HepG2 (cell line): ENCODE data around the gene RAC3. TPM values are rescaled to one million over a fixed set of nuclear protein-coding genes. Genes with fewer than 3 reads are reported as not detected.

Experiments used
- CENPX ChIP-seq: sonication (generic); formaldehyde crosslinking; IDR thresholded peaks from 2 replicates; pipeline ENCODE4 v1.9.0; 2021; ENCODE audit warnings: mild to moderate bottlenecking, missing genetic modification reagents, moderate library complexity
- FOXA3 ChIP-seq: IDR thresholded peaks from 2 replicates; pipeline ENCODE4 v1.6.1; 2016; ENCODE audit warnings: missing genetic modification reagents, missing compliant biosample characterization
- HNF1A ChIP-seq, 2 experiments: sonication (generic) in 1 of 2; formaldehyde crosslinking in 1 of 2; IDR thresholded peaks; 2 replicates each; pipeline versions ENCODE4 v1.4.0 to v1.6.1; 2016 to 2020; ENCODE audit warnings: borderline replicate concordance in 1 of 2, low read depth in 1 of 2, mild to moderate bottlenecking in 1 of 2, missing genetic modification reagents in 1 of 2
- JDP2 ChIP-seq: sonication (generic); formaldehyde crosslinking; IDR thresholded peaks from 2 replicates; pipeline ENCODE4 v1.8.1; 2022; ENCODE audit warnings: missing genetic modification reagents, borderline replicate concordance
- KDM1A ChIP-seq: IDR thresholded peaks from 2 replicates; pipeline ENCODE4 v1.6.1; 2016; ENCODE audit warnings: missing compliant biosample characterization
- KLF12 ChIP-seq: sonication (generic); formaldehyde crosslinking; IDR thresholded peaks from 2 replicates; pipeline ENCODE4 v1.4.0; 2020; ENCODE audit warnings: missing genetic modification reagents, borderline replicate concordance
- KLF15 ChIP-seq: sonication (generic); formaldehyde crosslinking; IDR thresholded peaks from 2 replicates; pipeline ENCODE4 v1.8.1; 2023; ENCODE audit warnings: borderline replicate concordance, mild to moderate bottlenecking, inconsistent platforms, missing genetic modification reagents, mixed read lengths
- NPAS2 ChIP-seq: sonication (generic); formaldehyde crosslinking; IDR thresholded peaks from 2 replicates; pipeline ENCODE4 v1.8.0; 2022; ENCODE audit warnings: mild to moderate bottlenecking, missing genetic modification reagents, borderline replicate concordance
- TFDP1 ChIP-seq: IDR thresholded peaks from 2 replicates; pipeline ENCODE4 v1.6.1; 2016; ENCODE audit warnings: missing compliant biosample characterization, missing genetic modification reagents, borderline replicate concordance
- ZFP36L2 ChIP-seq: sonication (generic); formaldehyde crosslinking; IDR thresholded peaks from 2 replicates; pipeline ENCODE4 v1.4.0; 2020; ENCODE audit warnings: missing genetic modification reagents
- ZNF160 ChIP-seq: sonication (generic); formaldehyde crosslinking; IDR thresholded peaks from 2 replicates; pipeline ENCODE4 v1.8.0; 2022; ENCODE audit warnings: mild to moderate bottlenecking, inconsistent platforms, missing genetic modification reagents
- ZNF205 ChIP-seq: IDR thresholded peaks from 2 replicates; pipeline ENCODE4 v1.6.1; 2018; ENCODE audit warnings: missing biosample characterization, missing genetic modification reagents
- ZNF446 ChIP-seq: sonication (generic); formaldehyde crosslinking; IDR thresholded peaks from 2 replicates; pipeline ENCODE4 v1.5.0; 2020; ENCODE audit warnings: mild to moderate bottlenecking, missing genetic modification reagents
- ZNF556 ChIP-seq: sonication (generic); formaldehyde crosslinking; IDR thresholded peaks from 2 replicates; pipeline ENCODE4 v1.4.0; 2020; ENCODE audit warnings: mild to moderate bottlenecking, missing genetic modification reagents, borderline replicate concordance
- ZNF564 ChIP-seq: sonication (generic); formaldehyde crosslinking; IDR thresholded peaks from 2 replicates; pipeline ENCODE4 v1.8.1; 2023; ENCODE audit warnings: mild to moderate bottlenecking, missing genetic modification reagents
- ZNF646 ChIP-seq: sonication (generic); formaldehyde crosslinking; IDR thresholded peaks from 2 replicates; pipeline ENCODE4 v1.9.0; 2021; ENCODE audit warnings: mild to moderate bottlenecking, missing genetic modification reagents
- ZNF703 ChIP-seq: sonication (generic); formaldehyde crosslinking; IDR thresholded peaks from 2 replicates; pipeline ENCODE4 v1.5.1; 2020; ENCODE audit warnings: missing genetic modification reagents, mild to moderate bottlenecking, moderate library complexity, borderline replicate concordance
- ZNF775 ChIP-seq: sonication (generic); formaldehyde crosslinking; IDR thresholded peaks from 2 replicates; pipeline ENCODE4 v1.4.0; 2020; ENCODE audit warnings: missing genetic modification reagents, mild to moderate bottlenecking, moderate library complexity, borderline replicate concordance
- ZNF780A ChIP-seq: sonication (generic); formaldehyde crosslinking; IDR thresholded peaks from 2 replicates; pipeline ENCODE4 v1.8.0; 2022; ENCODE audit warnings: mild to moderate bottlenecking, missing genetic modification reagents, moderate library complexity
- polyA plus RNA-seq, 8 experiments: library from polyadenylated mRNA; depleted of rRNA in 3 of 8; stranded (reverse) in 7 of 8; unstranded in 1 of 8; fragments of >200 nt; fragmentation: Illumina TruSeq in 4 of 8; extraction: Trizol in 4 of 8; gene quantifications; 2 replicates each; pipeline versions ENCODE4 v1.2.1 to v1.2.3, GENCODE V29; 2011 to 2016; ENCODE audit warnings: low read depth in 4 of 8, missing spikeins in 1 of 8, mixed read lengths in 1 of 8; ENCODE audit not compliant: insufficient read depth in 1 of 8
- total RNA-seq, 5 experiments: library from RNA; depleted of rRNA; stranded (reverse); fragments of >200 nt; fragmentation: Illumina TruSeq; extraction: Trizol; gene quantifications; 2 replicates each; pipeline ENCODE4 v1.2.3, GENCODE V29; 2016; ENCODE audit warnings: low read depth in 1 of 5

Gene RAC3
- total and polyA plus RNA-seq, 2 of the 13 experiments (the other 11 are each of a cell fraction or from before 2014, with no cell fraction given) = 10.5 to 21.3 TPM

GRCh38 chr17:81999587-81999975, 31.9 kb upstream of the RAC3 start (continued):
- TF ChIP-seq HNF1A (IDR thresholded peaks at IDR 0.05; ENCODE audit: low read depth) = no peak
- no peak for TF ChIP-seq HNF1A (CRISPR knock-in tag; IDR thresholded peaks at IDR 0.05; ENCODE audit: borderline replicate concordance)
- TF ChIP-seq ZNF775 (CRISPR knock-in tag) = no peak
- TF ChIP-seq CENPX (CRISPR knock-in tag) = no peak
- TF ChIP-seq ZNF646 (CRISPR knock-in tag) = no peak
- TF ChIP-seq TFDP1 = peak; percentile 88; the same call in 1 of the 2 replicates
- no peak for TF ChIP-seq ZNF446
- no peak for TF ChIP-seq KDM1A
- TF ChIP-seq KLF12 = no peak
- TF ChIP-seq ZNF564 = no peak
- TF ChIP-seq FOXA3 (CRISPR knock-in tag) = no peak
- TF ChIP-seq ZNF160 (CRISPR knock-in tag) = no peak
- no peak for TF ChIP-seq NPAS2
- no peak; the same call in 1 of the 2 replicates for TF ChIP-seq ZNF205
- no peak for TF ChIP-seq ZNF556 (CRISPR knock-in tag)
- no peak for TF ChIP-seq ZNF780A (CRISPR knock-in tag)
- no peak for TF ChIP-seq ZFP36L2 (CRISPR knock-in tag)
- TF ChIP-seq ZNF703 (CRISPR knock-in tag) = no peak
- no peak for TF ChIP-seq JDP2 (CRISPR knock-in tag)
- TF ChIP-seq KLF15 (CRISPR knock-in tag) = no peak
